T-helper 2 cell treated with Interferon-gamma antibody and Interleukin-4, amounts not matched to agents 5 μg/mL and 100 μg/mL, for 36 hours (primary cell): ENCODE data around the gene RERE.
A peak's percentile ranks its signal among the peaks of the same experiment; 100 is the strongest.

Experiments
- DNase-seq: peaks from one replicate; pipeline ENCODE4 v3.0.0; 2021; ENCODE audit warnings: low spot score
- H3K27ac Mint-ChIP-seq: one replicate; pipeline ENCODE4 v1.8.0; 2021; ENCODE audit warnings: mild to moderate bottlenecking, mixed read lengths
- H3K27me3 Mint-ChIP-seq: one replicate; pipeline ENCODE4 v1.8.0; 2021; ENCODE audit warnings: low read depth, mixed read lengths
- H3K36me3 Mint-ChIP-seq: one replicate; pipeline ENCODE4 v1.8.0; 2021; ENCODE audit warnings: low read depth, mixed read lengths
- H3K4me1 Mint-ChIP-seq: one replicate; pipeline ENCODE4 v1.8.0; 2021; ENCODE audit warnings: low read depth, mixed read lengths
- H3K4me3 Mint-ChIP-seq: one replicate; pipeline ENCODE4 v1.8.0; 2022; ENCODE audit warnings: mild to moderate bottlenecking, moderate library complexity, mixed read lengths
- H3K9me3 Mint-ChIP-seq: one replicate; pipeline ENCODE4 v1.8.0; 2021; ENCODE audit warnings: mixed read lengths

The RERE gene

GRCh38 chr1:8551613-8552489, 265.6 kb downstream of the RERE start:
- no peak overlapping the region for H3K4me3 Mint-ChIP-seq
- H3K9me3 Mint-ChIP-seq: no peaks in the 10 kb centered on the region
- H3K27ac Mint-ChIP-seq: peak overlapping the region; percentile 33
- no peak for DNase-seq
- H3K27me3 Mint-ChIP-seq: no peaks in the 10 kb centered on the region
- H3K4me1 Mint-ChIP-seq: peaks cover 39% of the 10 kb centered on the region
- H3K36me3 Mint-ChIP-seq: peaks cover 28% of the 10 kb centered on the region

- Mint-ChIP-seq H3K9me3 (no peaks in the 10 kb centered on the region), H3K4me3 (no peak overlapping the region), H3K4me1 (peaks cover 38% of the 10 kb centered on the region), H3K36me3 (peaks cover 34% of the 10 kb centered on the region), H3K27ac (no peak overlapping the region), H3K27me3 (no peaks in the 10 kb centered on the region)
- no peak for DNase-seq
Measured at GRCh38 chr1:8551057-8551456, 266.4 kb downstream of the RERE start.

- no peak overlapping the region for H3K4me3 Mint-ChIP-seq
- H3K4me1 Mint-ChIP-seq: peaks cover 27% of the 10 kb centered on the region
- H3K27me3 Mint-ChIP-seq: no peaks in the 10 kb centered on the region
- DNase-seq: no peak
- H3K36me3 Mint-ChIP-seq: peaks cover 30% of the 10 kb centered on the region
- H3K27ac Mint-ChIP-seq: no peak overlapping the region
- H3K9me3 Mint-ChIP-seq: peaks cover 12% of the 10 kb centered on the region
Measured at GRCh38 chr1:8547791-8548190, 269.6 kb downstream of the RERE start.

GRCh38 chr1:8545078-8545477, 272.4 kb downstream of the RERE start:
- H3K9me3 Mint-ChIP-seq: peaks cover 12% of the 10 kb centered on the region
- peaks cover 33% of the 10 kb centered on the region for H3K36me3 Mint-ChIP-seq
- peak overlapping the region; percentile 56 for H3K27ac Mint-ChIP-seq
- no peak for DNase-seq
- H3K27me3 Mint-ChIP-seq: no peaks in the 10 kb centered on the region
- H3K4me3 Mint-ChIP-seq: no peak overlapping the region
- H3K4me1 Mint-ChIP-seq: peaks cover 28% of the 10 kb centered on the region

GRCh38 chr1:8544644-8545043, 272.8 kb downstream of the RERE start:
- Mint-ChIP-seq H3K9me3 (peaks cover 12% of the 10 kb centered on the region), H3K4me1 (peaks cover 30% of the 10 kb centered on the region), H3K36me3 (peaks cover 35% of the 10 kb centered on the region), H3K4me3 (no peak overlapping the region), H3K27me3 (no peaks in the 10 kb centered on the region), H3K27ac (peak overlapping the region; percentile 56)
- no peak for DNase-seq

GRCh38 chr1:8543965-8544364, 273.5 kb downstream of the RERE start:
- Mint-ChIP-seq H3K36me3 (peaks cover 38% of the 10 kb centered on the region), H3K9me3 (peaks cover 12% of the 10 kb centered on the region)

GRCh38 chr1:8541961-8542521, 275.4 kb downstream of the RERE start:
- no peak overlapping the region for H3K27ac Mint-ChIP-seq
- no peak overlapping the region for H3K4me3 Mint-ChIP-seq
- peaks cover 12% of the 10 kb centered on the region for H3K9me3 Mint-ChIP-seq
- peaks cover 36% of the 10 kb centered on the region for H3K4me1 Mint-ChIP-seq
- peaks cover 46% of the 10 kb centered on the region for H3K36me3 Mint-ChIP-seq
- H3K27me3 Mint-ChIP-seq: no peaks in the 10 kb centered on the region
- DNase-seq: no peak

More at GRCh38 chr1:8543965-8544364, 273.5 kb downstream of the RERE start:
- Mint-ChIP-seq H3K4me3 (no peak overlapping the region), H3K27me3 (no peaks in the 10 kb centered on the region), H3K27ac (no peak overlapping the region), H3K4me1 (peaks cover 34% of the 10 kb centered on the region)
- DNase-seq: no peak

- Mint-ChIP-seq H3K27ac (peak overlapping the region; percentile 74), H3K27me3 (no peaks in the 10 kb centered on the region), H3K9me3 (peaks cover 12% of the 10 kb centered on the region), H3K4me3 (no peak overlapping the region), H3K4me1 (peaks cover 39% of the 10 kb centered on the region), H3K36me3 (peaks cover 43% of the 10 kb centered on the region)
- DNase-seq: no peak
Measured at GRCh38 chr1:8540971-8541370, 276.5 kb downstream of the RERE start.

- peak overlapping the region; percentile 74 for H3K27ac Mint-ChIP-seq
- H3K36me3 Mint-ChIP-seq: peaks cover 44% of the 10 kb centered on the region
- H3K9me3 Mint-ChIP-seq: peaks cover 12% of the 10 kb centered on the region
- peak overlapping the region; percentile 50 for H3K4me3 Mint-ChIP-seq
- no peak for DNase-seq
- peaks cover 41% of the 10 kb centered on the region for H3K4me1 Mint-ChIP-seq
- H3K27me3 Mint-ChIP-seq: no peaks in the 10 kb centered on the region
Measured at GRCh38 chr1:8540261-8540941, 277.0 kb downstream of the RERE start.

GRCh38 chr1:8539683-8540082, 277.8 kb downstream of the RERE start:
- Mint-ChIP-seq H3K36me3 (peaks cover 37% of the 10 kb centered on the region), H3K27ac (peak overlapping the region; percentile 17), H3K4me1 (peaks cover 36% of the 10 kb centered on the region), H3K4me3 (no peak overlapping the region), H3K27me3 (no peaks in the 10 kb centered on the region), H3K9me3 (peaks cover 6% of the 10 kb centered on the region)
- DNase-seq: no peak

GRCh38 chr1:8538502-8538901, 278.9 kb downstream of the RERE start:
- DNase-seq: no peak
- peaks cover 30% of the 10 kb centered on the region for H3K36me3 Mint-ChIP-seq
- no peaks in the 10 kb centered on the region for H3K27me3 Mint-ChIP-seq
- H3K9me3 Mint-ChIP-seq: no peaks in the 10 kb centered on the region
- no peak overlapping the region for H3K27ac Mint-ChIP-seq
- no peak overlapping the region for H3K4me3 Mint-ChIP-seq
- peaks cover 46% of the 10 kb centered on the region for H3K4me1 Mint-ChIP-seq

GRCh38 chr1:8537991-8538390, 279.4 kb downstream of the RERE start:
- H3K4me3 Mint-ChIP-seq: no peak overlapping the region
- DNase-seq: no peak
- H3K9me3 Mint-ChIP-seq: no peaks in the 10 kb centered on the region
- peaks cover 27% of the 10 kb centered on the region for H3K36me3 Mint-ChIP-seq
- peaks cover 51% of the 10 kb centered on the region for H3K4me1 Mint-ChIP-seq
- no peaks in the 10 kb centered on the region for H3K27me3 Mint-ChIP-seq
- peak overlapping the region; percentile 2 for H3K27ac Mint-ChIP-seq

GRCh38 chr1:8536515-8536914, 280.9 kb downstream of the RERE start:
- peaks cover 53% of the 10 kb centered on the region for H3K4me1 Mint-ChIP-seq
- H3K9me3 Mint-ChIP-seq: no peaks in the 10 kb centered on the region
- DNase-seq: no peak
- H3K27ac Mint-ChIP-seq: no peak overlapping the region
- H3K4me3 Mint-ChIP-seq: no peak overlapping the region
- peaks cover 27% of the 10 kb centered on the region for H3K36me3 Mint-ChIP-seq
- H3K27me3 Mint-ChIP-seq: no peaks in the 10 kb centered on the region

- DNase-seq: no peak
- H3K4me1 Mint-ChIP-seq: peaks cover 39% of the 10 kb centered on the region
- peak overlapping the region; percentile 80 for H3K27ac Mint-ChIP-seq
- H3K36me3 Mint-ChIP-seq: peaks cover 22% of the 10 kb centered on the region
- no peaks in the 10 kb centered on the region for H3K9me3 Mint-ChIP-seq
- peak overlapping the region; percentile 56 for H3K4me3 Mint-ChIP-seq
- no peaks in the 10 kb centered on the region for H3K27me3 Mint-ChIP-seq
Measured at GRCh38 chr1:8533907-8534306, 283.5 kb downstream of the RERE start.
